ENCODE results near the gene SMC1B. TPM values are rescaled to one million over a fixed set of nuclear protein-coding genes. Genes with fewer than 3 reads are reported as not detected.
"Not testable (repeated sequence)": the region's sequence is repeated elsewhere in the genome, so short reads cannot be mapped to it uniquely, and the experiment has no call there.

Gene SMC1B
- total RNA-seq, 2 experiments from 2014 or later: 1.1 to 1.3 TPM

GRCh38 chr22:45296628-45297297 is 116.6 kb downstream of the SMC1B start:
- CTCF ChIA-PET: interaction anchor here (0.7 kb wide), 1 partner anchor 16 kb away, joined by 3 read pairs; no protein-coding TSS in a partner anchor
- Mint-ChIP-seq H3K36me3 (ENCODE audit: low read depth) (no peaks in the 10 kb centered on the region), H3K9me3 (no peaks in the 10 kb centered on the region), H3K27ac (peak overlapping the region; percentile 66), H3K27me3 (ENCODE audit: low read depth) (no peaks in the 10 kb centered on the region), H3K4me1 (ENCODE audit: low read depth) (peaks cover 17% of the 10 kb centered on the region), H3K4me3 (peak overlapping the region; percentile 42)
- intact Hi-C loops (cut with micrococcal nuclease): no loop called here
- peak; percentile 59 for DNase-seq

- DNase-seq: no peak
- CTCF ChIA-PET: interaction anchor here (0.6 kb wide), 1 partner anchor 119 kb away, joined by 3 read pairs; no protein-coding TSS in a partner anchor
- Mint-ChIP-seq H3K27me3 (ENCODE audit: low read depth) (no peaks in the 10 kb centered on the region), H3K9me3 (no peaks in the 10 kb centered on the region), H3K36me3 (ENCODE audit: low read depth) (no peaks in the 10 kb centered on the region), H3K27ac (no peak overlapping the region), H3K4me1 (ENCODE audit: low read depth) (peaks cover 17% of the 10 kb centered on the region), H3K4me3 (no peak overlapping the region)
- intact Hi-C loops (cut with micrococcal nuclease): no loop called here
Measured at GRCh38 chr22:45295492-45295891, 117.9 kb downstream of the SMC1B start.

GRCh38 chr22:45295004-45295403 is 118.4 kb downstream of the SMC1B start:
- H3K9me3 Mint-ChIP-seq; H3K4me3 Mint-ChIP-seq; intact Hi-C loops (cut with micrococcal nuclease); H3K27me3 Mint-ChIP-seq (ENCODE audit: low read depth); H3K27ac Mint-ChIP-seq; H3K36me3 Mint-ChIP-seq (ENCODE audit: low read depth); DNase-seq: not testable (repeated sequence)
- peaks cover 17% of the 10 kb centered on the region for H3K4me1 Mint-ChIP-seq (ENCODE audit: low read depth)
- CTCF ChIA-PET: interaction anchor here (0.6 kb wide), 1 partner anchor 119 kb away, joined by 3 read pairs; no protein-coding TSS in a partner anchor

Other genes starting within 250 kb of the SMC1B start
- 100 to 1,000 TPM; 151 to 154 TPM for gene NUP50, start 249.7 kb downstream of the SMC1B start, total RNA-seq
- 10 to 100 TPM; 16.6 to 19.5 TPM for gene KIAA0930, start 172.7 kb downstream of the SMC1B start, total RNA-seq
- not detected for gene UPK3A, start 128.7 kb downstream of the SMC1B start, total RNA-seq
- gene FAM118A, start 103.7 kb downstream of the SMC1B start, total RNA-seq: 10 to 100 TPM; 62.2 to 66.9 TPM
- 1 to 10 TPM; 6.2 to 6.3 TPM for gene RIBC2, start 94 bp upstream of the SMC1B start, total RNA-seq
- gene FBLN1, start 89.3 kb upstream of the SMC1B start, total RNA-seq: not detected

All from activated naive CD4-positive, alpha-beta T cell treated with anti-CD3 and anti-CD28 coated beads for 36 hours (primary cell).